Activated T-helper 9 cell treated with anti-CD3 and anti-CD28 coated beads, Interleukin-2, amount 50 U/mL, for 16 hours (primary cell): ENCODE data around the gene RNASET2.

ENCODE experiments used
- DNase-seq: peaks from one replicate; pipeline ENCODE4 v3.0.0-alpha.2; 2020; ENCODE audit warnings: low read depth

Gene RNASET2

DNA sequence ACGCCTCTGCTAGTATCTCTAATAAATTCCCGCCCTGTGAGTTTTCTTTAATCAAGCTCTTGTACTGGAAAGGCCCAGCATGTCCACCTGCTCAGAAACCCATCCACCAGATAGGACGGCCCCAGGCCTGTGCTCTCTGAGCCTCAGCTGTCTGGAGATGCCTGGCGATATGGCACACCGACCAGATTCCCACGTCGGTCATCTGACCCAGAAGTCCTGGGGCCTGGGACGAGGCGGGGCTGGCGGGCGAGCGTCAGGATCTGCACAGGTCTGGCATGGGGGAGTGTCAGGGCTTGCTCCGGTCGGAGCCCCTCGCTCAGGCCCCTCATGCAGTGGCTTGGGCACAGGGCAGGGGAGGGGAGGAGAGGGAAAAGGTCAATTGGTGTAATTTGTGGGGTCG lies 10.2 kb downstream of the RNASET2 start:
- DNase-seq, result no peak

DNA sequence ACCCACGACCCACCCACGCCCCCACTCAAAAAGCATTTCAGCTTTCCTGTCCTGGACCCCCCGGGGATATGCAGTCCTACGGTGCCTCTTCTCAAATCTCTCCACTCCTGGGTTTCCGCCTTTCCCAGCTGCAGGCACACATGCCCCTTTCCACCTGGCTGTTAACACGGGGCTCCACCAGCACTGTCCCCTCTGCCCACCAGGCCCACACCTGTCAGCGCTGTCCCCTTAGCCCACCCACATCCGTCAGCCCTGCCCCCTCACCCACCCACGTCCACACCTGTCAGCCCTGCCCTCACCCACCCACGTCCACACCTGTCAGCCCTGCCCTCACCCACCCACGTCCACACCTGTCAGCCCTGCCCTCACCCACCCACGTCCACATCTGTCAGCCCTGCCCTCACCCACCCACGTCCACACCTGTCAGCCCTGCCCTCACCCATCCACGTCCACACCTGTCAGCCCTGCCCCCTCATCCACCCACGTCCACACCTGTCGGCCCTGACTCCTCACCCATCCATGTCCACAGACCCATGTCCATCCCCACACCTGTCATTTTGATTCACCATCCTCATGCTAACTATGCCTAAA lies 11.6 kb downstream of the RNASET2 start:
- no peak for DNase-seq

DNA sequence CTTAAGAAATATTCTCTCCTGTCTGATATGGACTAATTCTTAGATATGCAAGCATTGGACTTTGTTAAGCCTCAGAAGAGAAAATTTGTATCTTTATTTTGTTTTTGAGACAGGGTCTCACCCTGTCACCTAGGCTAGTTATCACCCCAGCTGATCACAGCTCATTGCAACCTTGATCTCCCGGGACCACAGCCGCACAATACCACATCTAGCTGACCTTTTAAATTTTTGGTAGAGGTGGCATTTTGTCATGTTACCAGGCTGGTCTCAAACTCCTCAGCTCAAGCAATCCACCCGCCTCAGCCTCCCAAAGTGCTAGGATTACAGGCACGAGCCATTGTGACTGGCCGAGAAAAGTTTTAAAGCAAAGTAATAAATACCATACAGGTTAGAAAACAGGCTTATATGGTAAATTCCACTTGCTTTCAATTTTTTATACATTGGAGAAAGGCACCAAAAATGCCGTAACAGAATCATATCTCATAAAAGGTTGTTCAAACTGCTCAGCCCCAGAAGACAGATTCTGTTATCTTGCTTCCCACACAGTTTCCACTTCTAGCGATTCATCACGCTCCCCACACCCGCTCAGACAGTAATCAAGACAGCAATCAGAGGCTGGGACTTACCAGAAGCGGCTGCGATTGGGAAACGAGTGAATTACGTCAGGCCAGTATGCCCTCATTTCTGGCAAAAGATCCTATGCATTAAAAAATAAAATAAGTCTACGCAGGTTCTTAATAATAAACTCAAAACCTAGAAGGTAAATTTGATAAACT lies 13.8 kb downstream of the RNASET2 start:
- DNase-seq, result peak; percentile 54

DNA sequence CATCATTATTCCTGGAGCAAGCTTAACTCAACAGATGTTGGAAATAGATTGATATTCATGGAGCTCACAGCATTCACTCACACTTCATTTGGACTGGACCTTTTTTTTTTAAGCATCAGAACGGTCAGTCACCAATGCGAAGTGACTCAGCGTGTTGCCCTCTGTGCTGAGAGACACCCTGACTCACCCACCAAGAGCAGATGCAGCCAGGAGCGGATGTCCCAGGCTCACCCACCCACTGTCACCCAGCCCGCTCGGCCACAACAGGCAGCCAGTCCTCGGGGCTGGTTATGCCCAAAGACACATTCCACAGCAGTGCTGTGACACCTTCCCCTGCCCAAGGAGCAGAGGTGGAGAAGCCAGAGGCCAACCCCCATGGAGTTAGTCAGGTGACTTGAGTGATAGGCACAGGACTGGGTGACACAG lies 15.7 kb downstream of the RNASET2 start:
- DNase-seq, result no peak

DNA sequence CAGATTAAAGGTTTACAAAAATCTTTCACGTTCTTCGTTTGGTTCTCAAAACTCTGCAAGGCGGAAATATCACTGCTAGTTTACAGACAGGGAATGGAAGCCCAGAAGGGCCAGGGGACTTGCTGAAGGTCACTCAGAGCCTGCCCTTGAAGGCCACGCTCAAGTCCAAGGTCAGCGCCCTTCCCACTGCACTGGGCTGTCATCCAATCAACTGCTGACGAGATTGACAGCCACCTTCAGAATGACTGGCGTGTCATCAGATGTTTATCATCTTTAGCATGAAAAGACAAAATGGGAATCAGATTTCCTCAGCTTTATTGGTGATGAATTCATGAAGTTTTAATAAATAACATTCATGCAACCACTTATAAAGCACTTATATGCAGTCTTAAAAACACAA lies 16.5 kb downstream of the RNASET2 start:
- no peak for DNase-seq

DNA sequence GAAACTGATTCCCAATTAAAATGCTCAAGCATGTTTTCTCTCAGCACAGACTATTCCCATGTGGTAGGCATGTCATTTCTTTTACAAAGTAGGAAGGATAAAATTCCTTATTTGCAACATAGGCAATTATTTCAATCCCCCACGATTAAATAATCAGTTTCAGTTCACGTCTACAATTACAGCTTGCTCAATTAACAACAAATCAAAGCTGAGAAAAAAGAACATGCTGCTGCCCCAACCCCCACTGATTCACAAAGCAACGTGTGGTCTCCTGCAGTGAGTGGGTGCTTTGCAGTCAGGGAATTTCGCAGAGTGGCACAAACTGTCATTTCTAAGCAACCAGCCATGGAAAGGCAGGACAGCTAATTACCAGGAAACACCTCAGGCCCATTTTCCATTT lies 17.0 kb downstream of the RNASET2 start:
- no peak for DNase-seq

DNA sequence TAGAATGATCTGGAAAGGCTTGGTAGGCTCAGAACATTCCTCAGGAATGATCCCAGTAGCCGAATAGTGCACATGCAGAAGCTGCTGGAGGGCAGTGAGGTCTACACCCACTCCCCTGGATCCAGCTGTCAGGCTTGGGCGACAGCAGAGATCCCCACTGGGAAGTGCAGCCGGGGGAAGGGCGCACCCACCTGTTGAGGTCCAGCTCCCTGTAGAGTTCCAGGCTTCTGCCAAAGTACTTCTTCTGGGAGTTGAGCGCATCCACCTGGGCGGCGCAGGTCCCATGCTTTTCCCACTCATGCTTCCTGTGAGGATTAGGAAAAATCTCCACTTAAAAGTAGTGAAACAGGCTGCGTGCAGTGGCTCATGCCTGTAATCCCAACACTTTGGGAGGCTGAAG lies 17.6 kb downstream of the RNASET2 start:
- no peak for DNase-seq

DNA sequence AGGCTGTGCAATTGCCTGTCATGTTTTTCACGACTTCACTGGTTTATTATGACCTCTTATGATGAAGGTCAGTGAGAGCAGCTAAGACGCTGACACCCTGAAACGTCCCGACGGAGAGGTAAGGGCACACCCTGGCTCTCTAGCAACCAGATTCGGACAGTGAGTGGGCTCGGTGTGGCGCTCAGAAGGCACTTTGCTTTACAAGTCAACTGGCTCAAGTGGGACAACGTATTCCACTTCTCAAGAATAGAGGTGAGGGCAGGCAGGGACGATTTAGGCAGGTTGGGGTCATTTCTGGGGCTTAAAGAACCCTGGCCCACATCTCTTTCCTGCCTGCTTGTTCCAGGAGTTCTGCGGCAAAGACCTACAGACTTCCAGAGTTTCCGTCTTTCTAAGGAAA lies 18.2 kb downstream of the RNASET2 start:
- DNase-seq, result no peak

DNA sequence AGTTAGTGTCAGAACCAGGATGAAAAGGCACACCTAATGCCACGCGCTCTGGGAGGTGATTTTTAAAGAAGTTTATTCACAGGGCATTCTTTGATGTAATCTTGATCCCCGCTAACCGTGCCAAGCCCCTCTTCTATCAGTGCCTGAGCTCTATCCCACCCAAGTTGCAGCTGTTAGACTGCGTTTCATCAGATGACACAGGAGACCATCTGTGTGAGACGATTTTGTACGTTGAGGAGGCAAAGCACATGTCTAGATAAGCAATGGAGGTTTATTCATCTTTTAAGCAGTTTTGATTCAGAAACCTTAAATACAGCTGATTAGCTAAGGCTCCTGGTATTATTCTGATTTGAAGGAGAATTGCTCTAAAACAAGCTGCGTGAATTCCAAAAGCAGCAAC lies 18.6 kb downstream of the RNASET2 start:
- DNase-seq, result no peak

DNA sequence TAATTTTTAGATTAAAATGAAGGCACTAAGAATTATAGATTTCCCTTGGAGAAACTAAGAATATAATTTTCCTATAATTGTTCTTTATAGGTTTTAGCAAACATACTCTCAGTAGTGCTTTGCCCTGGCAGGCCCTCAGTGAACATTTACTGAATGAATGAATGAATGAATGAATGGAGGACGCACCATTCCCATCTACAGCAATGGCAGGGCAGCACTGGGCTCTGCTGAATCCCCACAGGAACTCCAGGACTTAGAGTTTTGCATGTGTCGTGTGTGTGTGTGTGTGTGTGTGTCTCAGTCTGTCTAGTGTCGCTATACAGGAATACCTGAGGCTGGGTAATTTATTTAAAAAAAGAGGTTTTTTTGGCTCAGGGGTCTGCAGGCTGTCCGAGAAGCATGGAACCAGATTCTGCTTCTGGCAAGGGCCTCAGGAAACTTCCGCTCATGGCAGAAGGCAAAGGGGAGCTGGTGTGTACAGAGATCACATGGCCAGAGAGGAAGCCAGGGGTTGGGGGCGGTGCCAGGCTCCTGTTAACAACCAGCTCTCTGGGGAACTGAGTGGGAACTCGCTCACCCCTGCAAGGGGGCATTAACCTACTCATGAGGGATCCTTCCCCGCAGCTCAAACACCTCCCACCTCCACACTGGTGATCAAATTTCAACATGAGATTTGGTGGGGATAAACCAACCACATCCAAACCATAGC lies 20.1 kb downstream of the RNASET2 start:
- no peak for DNase-seq

DNA sequence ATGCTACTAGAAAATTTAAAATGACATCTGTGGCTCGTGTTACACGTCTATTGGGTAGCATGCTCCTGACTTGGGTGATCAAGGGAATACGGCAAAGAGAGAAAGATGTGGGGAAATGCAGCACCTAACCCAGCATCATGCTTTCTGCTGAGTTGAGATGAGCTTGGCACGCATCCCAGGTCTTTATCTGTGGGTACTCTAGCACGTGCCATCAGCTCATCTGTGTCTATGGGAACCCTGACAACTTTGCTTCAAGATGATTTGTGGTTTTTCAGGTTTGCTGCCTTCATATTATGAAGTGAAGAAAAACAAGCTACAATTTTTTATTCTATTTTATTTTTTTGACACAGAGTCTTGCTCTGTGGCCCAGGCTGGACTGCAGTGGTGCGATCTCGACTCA lies 21.0 kb downstream of the RNASET2 start:
- DNase-seq, result no peak

DNA sequence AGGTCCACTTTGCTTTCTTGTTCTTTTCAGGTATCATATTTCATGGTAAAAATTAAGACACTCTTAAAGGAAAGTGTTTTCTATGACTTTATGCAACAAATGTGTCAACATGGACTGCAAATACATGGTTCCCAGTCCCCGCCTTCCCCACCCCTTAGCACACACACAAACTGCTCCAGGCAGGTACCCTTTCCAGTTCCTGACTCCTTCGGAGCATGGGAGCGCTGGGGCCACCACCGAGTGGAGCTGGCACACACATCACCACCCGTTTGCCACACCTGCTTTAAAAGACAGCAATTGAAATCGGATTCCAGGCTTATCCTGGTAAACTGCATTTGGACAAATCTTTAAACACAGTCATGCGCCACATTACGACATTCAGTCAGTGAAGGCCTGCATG lies 22.2 kb downstream of the RNASET2 start:
- no peak for DNase-seq

DNA sequence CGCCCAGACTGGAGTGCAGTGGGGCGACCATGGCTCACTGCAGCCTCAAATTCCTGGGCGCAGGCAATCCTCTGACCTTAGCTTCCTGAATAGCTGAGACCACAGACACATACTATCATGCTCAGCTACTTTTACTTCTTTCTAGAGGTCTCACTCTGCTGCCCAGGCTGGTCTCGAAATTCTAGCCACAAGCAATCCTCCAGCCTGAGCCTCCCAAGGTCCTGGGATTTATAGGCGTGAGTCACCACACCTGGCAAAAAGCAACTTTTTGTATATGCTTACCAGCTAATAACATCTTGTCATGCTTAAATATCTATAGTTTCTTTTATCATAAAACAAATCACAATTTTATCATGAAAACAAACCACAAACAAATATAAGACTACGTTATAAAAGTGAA lies 23.0 kb downstream of the RNASET2 start:
- DNase-seq, result no peak

DNA sequence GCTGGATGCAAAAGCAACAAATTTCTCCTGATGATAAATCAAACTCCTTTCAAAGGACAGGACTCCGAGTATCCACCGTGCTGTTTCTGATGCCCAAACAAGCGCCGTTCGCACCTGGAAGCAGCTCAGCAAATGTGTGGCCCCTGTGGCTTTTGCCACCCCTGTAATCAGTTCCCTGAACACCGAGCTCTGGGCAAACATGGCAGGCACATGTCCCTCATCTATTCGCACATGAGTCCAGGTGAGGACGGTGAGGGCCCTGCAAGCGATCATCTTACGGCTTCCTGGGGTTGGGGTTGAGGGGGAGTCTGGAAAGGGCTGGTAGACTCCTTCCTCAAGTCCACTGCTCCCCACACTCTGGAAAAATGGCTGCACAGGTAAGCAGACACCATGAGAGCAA lies 23.7 kb downstream of the RNASET2 start:
- DNase-seq, result no peak

DNA sequence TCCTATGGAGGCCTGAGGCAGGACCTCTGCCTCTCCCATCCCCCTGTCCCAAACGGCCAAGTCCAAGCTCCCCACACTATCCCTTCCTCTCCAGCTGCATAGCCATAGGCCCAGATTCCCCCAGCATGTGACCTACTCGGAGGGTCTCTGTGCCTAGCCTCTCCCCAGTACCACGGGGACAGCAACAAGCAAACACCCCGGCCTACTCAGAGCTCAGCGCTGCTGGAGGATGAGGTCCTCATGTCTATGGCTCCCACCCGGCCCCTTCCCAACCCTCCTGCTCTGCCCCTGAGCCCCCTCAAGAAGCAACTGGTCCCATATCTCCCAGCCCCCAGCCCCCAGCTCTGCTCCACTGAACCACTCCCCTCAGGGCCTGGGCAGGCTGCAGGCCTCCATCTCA lies 24.2 kb downstream of the RNASET2 start:
- DNase-seq, result no peak

DNA sequence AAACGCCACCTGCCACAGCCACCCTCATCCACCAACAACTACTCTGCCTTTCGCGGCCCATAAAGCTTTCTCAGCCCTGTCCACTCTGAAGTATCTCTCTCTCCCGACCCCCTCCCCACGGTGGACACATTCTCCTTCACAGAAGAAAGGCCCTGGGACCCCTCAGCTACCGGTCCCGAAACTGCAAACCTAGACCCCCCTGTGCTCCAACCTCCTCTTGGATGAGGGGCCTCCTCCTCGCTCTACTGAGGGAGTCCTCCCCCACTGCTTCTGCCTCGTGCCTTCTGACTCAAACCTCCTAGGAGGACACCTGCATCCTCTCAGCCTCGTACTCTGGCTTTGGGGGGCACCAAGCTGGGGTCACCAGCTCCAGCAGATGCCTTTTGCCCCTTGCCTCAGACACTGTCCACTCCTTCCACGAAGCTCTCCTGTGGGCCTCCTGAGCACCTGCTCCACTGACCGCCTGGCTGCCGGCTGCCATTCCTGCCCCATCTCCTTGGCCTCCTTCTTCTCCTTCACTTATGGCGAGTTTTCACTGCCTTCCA lies 24.9 kb downstream of the RNASET2 start:
- no peak for DNase-seq

DNA sequence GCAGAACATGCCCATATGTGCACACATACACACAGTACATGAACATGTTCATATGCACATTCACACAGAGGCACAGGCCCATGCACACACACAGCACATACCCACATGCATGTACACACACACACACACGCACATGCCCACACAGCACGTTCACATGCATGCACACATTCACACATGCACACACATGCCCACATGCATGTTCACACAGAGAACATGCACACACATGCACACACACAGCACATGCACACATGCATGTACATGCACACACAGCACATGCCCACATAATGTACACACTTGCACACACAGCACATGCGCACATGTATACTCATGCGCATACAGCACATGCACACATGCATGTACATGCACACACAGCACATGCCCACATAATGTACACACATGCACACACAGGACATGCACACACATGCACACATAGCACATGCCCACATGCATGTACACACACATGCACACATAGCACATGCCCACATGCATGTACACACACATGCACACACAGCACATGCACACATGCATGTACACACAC lies 25.9 kb downstream of the RNASET2 start:
- DNase-seq, result no peak

DNA sequence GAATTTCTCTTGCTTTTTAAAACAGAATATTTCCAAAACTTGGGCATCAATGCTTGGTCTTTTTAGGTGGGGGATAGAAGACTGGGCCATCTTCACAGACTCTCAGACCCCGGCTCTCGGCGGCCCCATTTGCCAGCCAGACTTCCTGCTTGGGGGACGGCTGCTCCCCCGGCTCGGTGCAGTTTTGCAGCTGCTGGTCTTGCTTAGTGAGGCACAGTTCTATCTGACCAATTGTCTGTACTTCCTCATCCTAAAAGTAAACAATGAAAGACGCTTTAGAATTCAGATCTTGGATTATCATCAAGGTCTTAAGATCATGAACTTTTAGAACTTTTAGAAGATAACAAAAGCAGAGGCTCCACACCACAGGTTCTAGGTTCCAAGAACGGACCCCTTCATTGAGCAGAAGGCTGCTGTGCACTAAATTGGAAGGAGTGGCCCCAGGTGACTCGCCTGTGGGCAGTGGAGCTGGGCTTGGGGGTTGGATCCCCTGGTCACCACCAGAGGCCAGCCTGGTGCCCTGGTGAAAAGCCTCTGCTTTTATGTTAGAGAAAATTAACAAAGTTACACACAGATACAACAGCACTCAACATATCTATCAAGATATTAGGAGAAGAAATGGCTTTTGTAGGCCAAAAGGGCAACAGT lies 26.7 kb downstream of the RNASET2 start:
- no peak for DNase-seq

DNA sequence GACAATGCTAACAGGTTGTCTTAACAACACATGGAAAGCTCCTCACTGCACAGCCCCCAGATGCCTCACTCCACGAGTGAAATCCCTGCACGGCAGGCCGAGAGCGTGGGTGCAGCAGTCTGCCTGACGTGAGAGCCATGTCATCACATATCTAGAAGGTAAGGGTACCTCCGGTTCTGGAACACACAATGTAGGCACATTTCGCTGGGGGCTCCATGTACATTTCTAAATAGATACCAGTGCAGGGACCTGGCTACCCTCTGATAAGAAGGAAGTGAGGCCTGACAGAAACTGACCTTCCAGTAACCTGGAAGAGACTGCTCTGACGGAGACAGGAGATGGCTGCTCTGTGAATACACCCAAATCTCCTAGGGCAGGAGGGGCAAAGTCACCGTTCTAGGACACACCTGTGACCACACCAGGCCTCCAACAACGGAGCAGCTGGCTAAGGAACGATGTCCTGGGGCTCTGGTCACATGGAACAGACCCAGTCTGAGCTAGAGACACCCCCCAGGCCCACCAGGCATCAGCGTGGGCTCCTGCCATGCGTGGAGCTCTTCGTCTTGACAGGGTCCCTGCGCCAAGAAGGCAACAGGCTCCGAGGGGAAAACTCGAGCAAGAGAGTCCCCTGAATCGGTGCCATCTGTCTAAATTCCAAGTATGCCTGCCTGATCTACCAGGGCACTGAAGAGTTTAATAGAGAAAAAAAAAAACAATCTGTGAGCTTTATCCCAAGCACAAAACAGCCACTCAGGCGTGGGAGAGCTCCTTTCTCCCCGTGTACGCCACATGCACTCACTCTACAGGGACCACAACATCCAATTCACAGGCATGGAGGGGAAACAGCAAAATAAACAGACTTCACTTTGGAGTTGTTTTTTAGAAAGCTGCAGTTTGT lies 27.5 kb downstream of the RNASET2 start:
- DNase-seq, result no peak

DNA sequence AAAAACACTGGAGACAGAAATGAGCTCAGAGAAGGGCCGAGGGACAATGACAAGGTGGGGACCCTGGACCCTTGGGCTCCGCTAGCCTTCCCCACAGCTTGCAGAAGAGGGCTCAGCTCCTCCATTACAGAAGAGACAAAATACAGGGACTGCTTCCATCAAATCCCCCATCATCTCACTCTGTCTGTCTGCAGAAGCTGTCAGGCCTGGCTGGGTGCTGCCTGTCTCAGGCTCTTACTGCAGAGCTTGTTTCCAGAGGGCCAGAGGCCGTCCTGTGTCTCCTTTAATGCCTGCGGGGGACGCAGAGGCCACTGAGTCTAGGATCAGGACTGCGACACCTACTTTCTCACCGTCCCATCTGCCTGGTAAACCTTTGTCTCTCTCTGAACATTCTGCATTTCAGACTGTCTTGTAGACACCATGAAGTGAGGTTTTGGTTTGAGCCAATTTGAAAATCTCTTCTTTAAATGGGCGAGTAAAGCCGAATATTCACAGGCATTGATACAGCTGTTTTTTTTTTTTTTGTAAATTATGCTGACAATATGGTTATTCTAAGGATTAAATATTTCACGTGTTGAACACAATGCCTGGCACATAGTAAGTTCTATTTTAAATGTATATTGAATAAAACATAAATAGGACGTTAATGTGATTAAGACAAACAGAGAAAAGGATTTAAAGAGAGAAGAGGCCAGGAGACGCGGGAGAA lies 28.3 kb downstream of the RNASET2 start:
- no peak for DNase-seq
